ENCODE results near the gene NUP205.

DNA sequence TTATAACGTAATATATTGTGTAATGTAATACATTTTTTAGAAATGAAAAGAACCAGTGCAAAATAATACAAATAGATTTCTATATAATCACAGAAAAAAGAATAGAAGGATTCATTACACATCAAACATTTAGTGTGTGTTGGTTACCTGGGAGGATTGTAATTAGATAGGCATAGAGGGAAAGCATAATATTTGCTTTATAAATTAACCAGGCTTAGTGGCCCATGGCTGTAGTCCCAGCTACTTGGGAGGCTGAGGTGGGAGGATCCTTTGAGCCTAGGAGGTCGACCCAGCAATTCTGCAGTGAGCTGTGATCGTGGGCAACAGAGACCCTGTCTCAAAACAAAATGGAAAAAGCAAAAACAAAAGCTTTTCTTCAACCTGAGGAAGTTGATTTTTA lies 42.9 kb upstream of the NUP205 start:
- TF ChIP-seq POLR2A (IDR thresholded peaks at IDR 0.05) (no peak), CTCF (IDR thresholded peaks at IDR 0.05) (no peak)
